Cardiac septum (tissue), 1 donor: ENCODE measurements around the gene HCK. TPM values are rescaled to one million over a fixed set of nuclear protein-coding genes. Genes with fewer than 3 reads are reported as not detected.
"Not testable (repeated sequence)": the region's sequence is repeated elsewhere in the genome, so short reads cannot be mapped to it uniquely, and the experiment has no call there.

Source experiments
- DNase-seq: peaks from one replicate; pipeline ENCODE4 v3.0.0-alpha.2; 2020; ENCODE audit warnings: low spot score
- intact Hi-C: fragments of 100-400 bp; cut with DNase I; formaldehyde crosslinking; loops from one replicate; pipeline ENCODE4 v1.14.0; 2022
- total RNA-seq: library from RNA; stranded (reverse); fragmentation: NEBNext Ultra II Directional; extraction: Animal tissue kit (Norgen Biotek cat#: 25700); gene quantifications from one replicate; pipeline ENCODE4 v1.2.1, GENCODE V29; 2021
- donor health status: DM: no; HTN: no; CAD: no.

The HCK gene
- total RNA-seq, 1 donor from 2014 or later, result 5.5 TPM

- intact Hi-C loops, result no loop called here
- DNase-seq, result no peak
Measured at GRCh38 chr20:32027643-32028042, 24.4 kb upstream of the HCK start.

GRCh38 chr20:32028647-32029372 lies 23.2 kb upstream of the HCK start:
- intact Hi-C loops, result no loop called here
- no peak for DNase-seq

- intact Hi-C loops, result no loop called here
- no peak for DNase-seq
Measured at GRCh38 chr20:32029561-32029960, 22.5 kb upstream of the HCK start.

- peak; percentile 88 for DNase-seq
- intact Hi-C loops, result loop anchor here (2.0 to 5.0 kb wide), 2 partner anchors 79 to 176 kb away; partner anchors contain the start of gene PDRG1
Measured at GRCh38 chr20:32031007-32031958, 20.8 kb upstream of the HCK start.

GRCh38 chr20:32033316-32033715 lies 18.7 kb upstream of the HCK start:
- intact Hi-C loops, result loop anchor here (5.0 kb wide), 1 partner anchor 81 kb away; the partner anchor contains the start of gene PDRG1
- no peak for DNase-seq

- intact Hi-C loops, result loop anchor here (5.0 kb wide), 1 partner anchor 81 kb away; the partner anchor contains the start of gene PDRG1
Measured at GRCh38 chr20:32033721-32034120, 18.3 kb upstream of the HCK start.

GRCh38 chr20:32034581-32035425 lies 17.2 kb upstream of the HCK start:
- peak; percentile 78 for DNase-seq
- intact Hi-C loops, result loop anchor here (5.0 kb wide), 1 partner anchor 83 kb away; the partner anchor contains the start of gene PDRG1

More at GRCh38 chr20:32033721-32034120, 18.3 kb upstream of the HCK start:
- DNase-seq, result not testable (repeated sequence)

- intact Hi-C loops, result no loop called here
- DNase-seq, result no peak
Measured at GRCh38 chr20:32035426-32035779, 16.6 kb upstream of the HCK start.

GRCh38 chr20:32036252-32036651 lies 15.8 kb upstream of the HCK start:
- DNase-seq, result no peak
- intact Hi-C loops, result no loop called here

GRCh38 chr20:32036716-32037485 lies 15.1 kb upstream of the HCK start:
- no peak for DNase-seq
- intact Hi-C loops, result no loop called here

- intact Hi-C loops, result no loop called here
- DNase-seq, result no peak
Measured at GRCh38 chr20:32037929-32038328, 14.1 kb upstream of the HCK start.

GRCh38 chr20:32040142-32040953 lies 11.7 kb upstream of the HCK start:
- intact Hi-C loops, result no loop called here
- DNase-seq, result no peak

- no peak for DNase-seq
- intact Hi-C loops, result no loop called here
Measured at GRCh38 chr20:32045999-32046398, 6.0 kb upstream of the HCK start.

GRCh38 chr20:32050324-32050841 lies 1.7 kb upstream of the HCK start:
- no peak for DNase-seq
- intact Hi-C loops, result no loop called here

- intact Hi-C loops, result no loop called here
- DNase-seq, result peak; percentile 93
Measured at GRCh38 chr20:32050851-32051556, 1.0 kb upstream of the HCK start.

GRCh38 chr20:32051720-32052089 lies 337 bp upstream of the HCK start:
- no peak for DNase-seq
- intact Hi-C loops, result no loop called here

- intact Hi-C loops, result no loop called here
- DNase-seq, result peak; percentile 95
Measured at GRCh38 chr20:32052778-32053362, 828 bp downstream of the HCK start.
